ENCODE results near the gene PCK2. TPM values are rescaled to one million over a fixed set of nuclear protein-coding genes. Genes with fewer than 3 reads are reported as not detected.
A peak's percentile ranks its signal among the peaks of the same experiment; 100 is the strongest.

Gene PCK2
- total RNA-seq, 4 donors from 2014 or later: 9.1 to 20.7 (median 12.5) TPM

- peak; percentile 97 for DNase-seq (ENCODE audit: extremely low spot score)
- no peaks in the 10 kb centered on the region for H3K27me3 ChIP-seq
- H3K9me3 ChIP-seq: no peaks in the 10 kb centered on the region
- TF ChIP-seq POLR2AphosphoS5 (IDR thresholded peaks at IDR 0.05): peak; percentile 78 to 89
- TF ChIP-seq, protein P1, sequence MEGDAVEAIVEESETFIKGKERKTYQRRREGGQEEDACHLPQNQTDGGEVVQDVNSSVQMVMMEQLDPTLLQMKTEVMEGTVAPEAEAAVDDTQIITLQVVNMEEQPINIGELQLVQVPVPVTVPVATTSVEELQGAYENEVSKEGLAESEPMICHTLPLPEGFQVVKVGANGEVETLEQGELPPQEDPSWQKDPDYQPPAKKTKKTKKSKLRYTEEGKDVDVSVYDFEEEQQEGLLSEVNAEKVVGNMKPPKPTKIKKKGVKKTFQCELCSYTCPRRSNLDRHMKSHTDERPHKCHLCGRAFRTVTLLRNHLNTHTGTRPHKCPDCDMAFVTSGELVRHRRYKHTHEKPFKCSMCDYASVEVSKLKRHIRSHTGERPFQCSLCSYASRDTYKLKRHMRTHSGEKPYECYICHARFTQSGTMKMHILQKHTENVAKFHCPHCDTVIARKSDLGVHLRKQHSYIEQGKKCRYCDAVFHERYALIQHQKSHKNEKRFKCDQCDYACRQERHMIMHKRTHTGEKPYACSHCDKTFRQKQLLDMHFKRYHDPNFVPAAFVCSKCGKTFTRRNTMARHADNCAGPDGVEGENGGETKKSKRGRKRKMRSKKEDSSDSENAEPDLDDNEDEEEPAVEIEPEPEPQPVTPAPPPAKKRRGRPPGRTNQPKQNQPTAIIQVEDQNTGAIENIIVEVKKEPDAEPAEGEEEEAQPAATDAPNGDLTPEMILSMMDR (IDR thresholded peaks at IDR 0.05): peak in 2 of 3 experiments; percentile 2 to 26
- TF ChIP-seq EP300 (IDR thresholded peaks at IDR 0.05): no peak
- H3K36me3 ChIP-seq: peaks cover 10 to 25% (median 24%) of the 10 kb centered on the region in 4 donors
- intact Hi-C loops (cut with DNase I): loop anchor here (1.0 kb wide), 1 partner anchor 22 kb away; the partner anchor contains the start of genes DCAF11 and NRL
- peak within 1 kb of the TSS; percentile 75 to 99 (median 94) for H3K4me3 ChIP-seq
- peaks cover 53 to 63% (median 61%) of the 10 kb centered on the region in 4 donors for H3K4me1 ChIP-seq
- H3K27ac ChIP-seq (replicated peaks in 1 of 4): peak within 1 kb of the TSS; percentile 89 to 96 (median 92)
- WGBS: under 1% methylated on average over 17 of the region's 75 CpGs
These were observed 41.9 kb downstream of the PCK2 start, which contains the start of gene PSME1 for GRCh38 chr14:24135834-24136683. Gene PSME1 (plus strand): TSS chr14:24136194. CDS start chr14:24136263, 69 bp downstream.

DNA sequence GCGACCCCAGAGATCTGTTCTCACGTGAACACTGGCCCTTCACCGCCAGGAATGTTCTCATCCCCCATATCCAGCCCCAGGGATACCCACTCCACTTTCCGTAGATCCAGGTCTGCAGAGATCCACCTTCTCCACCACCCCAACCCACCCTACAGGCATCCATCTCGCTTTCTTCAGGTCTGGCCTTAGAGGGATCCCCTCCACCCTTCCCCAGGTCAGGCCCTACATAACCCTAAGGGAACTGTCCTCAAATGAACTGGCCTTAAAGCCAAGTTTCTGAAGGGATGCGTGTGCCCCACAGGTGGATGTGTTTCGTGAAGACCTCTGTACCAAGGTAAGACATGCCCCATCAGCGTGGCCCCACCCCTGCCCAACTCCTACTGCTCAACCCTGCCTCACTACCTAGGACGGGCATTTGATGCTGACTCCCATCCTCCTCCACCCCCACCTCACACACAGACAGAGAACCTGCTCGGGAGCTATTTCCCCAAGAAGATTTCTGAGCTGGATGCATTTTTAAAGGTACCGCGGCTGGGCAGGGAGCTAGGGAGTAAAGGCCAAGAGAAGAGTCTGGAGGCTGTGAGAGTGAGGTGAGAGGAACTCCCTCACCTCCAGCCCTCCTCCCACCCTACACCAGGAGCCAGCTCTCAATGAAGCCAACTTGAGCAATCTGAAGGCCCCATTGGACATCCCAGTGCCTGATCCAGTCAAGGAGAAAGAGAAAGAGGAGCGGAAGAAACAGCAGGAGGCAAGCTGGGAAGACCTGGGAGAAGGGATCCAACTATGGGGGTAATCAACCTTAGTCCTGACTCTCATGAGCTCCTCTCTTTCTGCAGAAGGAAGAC lies 42.8 kb downstream of the PCK2 start:
- no peak for TF ChIP-seq EP300 (IDR thresholded peaks at IDR 0.05)
- no peak for TF ChIP-seq POLR2AphosphoS5 (IDR thresholded peaks at IDR 0.05)
- TF ChIP-seq, protein P1 (IDR thresholded peaks at IDR 0.05): no peak
- TF ChIP-seq POLR2A (IDR thresholded peaks at IDR 0.05; ENCODE audit: low read depth): no peak
- WGBS: 50% methylated on average over 13 of the region's 13 CpGs
- Histone ChIP-seq H3K4me1 (peaks cover 46 to 56% (median 55%) of the 10 kb centered on the region in 4 donors), H3K9me3 (no peaks in the 10 kb centered on the region), H3K4me3 (peak overlapping the region; percentile 75 to 99 (median 94)), H3K27ac (replicated peaks in 1 of 4) (peak overlapping the region; percentile 89 to 96 (median 92)), H3K27me3 (no peaks in the 10 kb centered on the region), H3K36me3 (peaks cover 10 to 25% (median 24%) of the 10 kb centered on the region in 4 donors)
- DNase-seq (ENCODE audit: extremely low spot score): no peak
- intact Hi-C loops (cut with DNase I): loop anchor here (1.0 kb wide), 1 partner anchor 23 kb away; the partner anchor contains the start of genes DCAF11 and NRL

DNA sequence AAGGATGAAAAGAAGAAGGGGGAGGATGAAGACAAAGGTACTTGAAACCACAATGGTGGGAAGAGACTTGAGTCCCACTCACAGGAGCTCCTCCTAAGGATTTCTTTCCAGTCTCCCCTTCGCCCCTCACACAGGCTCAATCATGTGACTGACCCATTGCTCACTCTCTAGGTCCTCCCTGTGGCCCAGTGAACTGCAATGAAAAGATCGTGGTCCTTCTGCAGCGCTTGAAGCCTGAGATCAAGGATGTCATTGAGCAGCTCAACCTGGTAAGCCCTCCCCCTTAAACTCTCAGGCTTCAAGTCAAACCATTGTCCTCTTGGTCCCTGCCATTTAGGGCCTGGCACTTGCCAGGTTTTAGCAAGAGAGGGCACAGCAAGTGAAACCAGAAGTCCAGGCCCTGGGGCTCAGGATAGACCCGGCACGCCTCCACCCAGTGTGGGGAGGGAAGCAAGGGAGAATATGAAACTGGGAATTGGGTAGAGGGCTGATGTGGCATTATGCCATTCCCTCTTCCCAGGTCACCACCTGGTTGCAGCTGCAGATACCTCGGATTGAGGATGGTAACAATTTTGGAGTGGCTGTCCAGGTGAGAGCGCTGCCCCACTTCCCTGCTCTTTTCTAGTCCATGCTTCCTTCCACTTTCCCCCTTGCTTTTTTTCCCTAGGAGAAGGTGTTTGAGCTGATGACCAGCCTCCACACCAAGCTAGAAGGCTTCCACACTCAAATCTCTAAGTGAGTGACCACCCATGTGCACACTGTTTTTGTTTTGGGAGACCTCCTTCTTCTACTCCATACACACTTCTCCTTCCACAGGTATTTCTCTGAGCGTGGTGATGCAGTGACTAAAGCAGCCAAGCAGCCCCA lies 43.7 kb downstream of the PCK2 start:
- Histone ChIP-seq H3K4me3 (no peak overlapping the region), H3K9me3 (no peaks in the 10 kb centered on the region), H3K27me3 (no peaks in the 10 kb centered on the region), H3K36me3 (peaks cover 10 to 25% (median 24%) of the 10 kb centered on the region in 4 donors), H3K4me1 (peaks cover 45 to 64% (median 58%) of the 10 kb centered on the region in 4 donors), H3K27ac (replicated peaks in 1 of 4) (peak overlapping the region; percentile 89 to 96 (median 92))
- DNase-seq (ENCODE audit: extremely low spot score): no peak
- WGBS: 86% methylated on average over 8 of the region's 8 CpGs
- intact Hi-C loops (cut with DNase I): no loop called here
- no peak for TF ChIP-seq POLR2AphosphoS5 (IDR thresholded peaks at IDR 0.05)
- TF ChIP-seq POLR2A (IDR thresholded peaks at IDR 0.05; ENCODE audit: low read depth): no peak
- no peak for TF ChIP-seq EP300 (IDR thresholded peaks at IDR 0.05)
- TF ChIP-seq, protein P1 (IDR thresholded peaks at IDR 0.05): no peak
